Liver (tissue), 3 donors: Measurements from ENCODE around the gene CUL1.

ENCODE experiments used
- ATF3 ChIP-seq: IDR thresholded peaks from 2 replicates; pipeline ENCODE4 v1.6.1; 2016; ENCODE audit warnings: antibody characterized with exemption
- CTCF ChIP-seq: fragments of 150-350 bp; IDR thresholded peaks from 2 replicates; pipeline ENCODE4 v1.5.1; 2017; ENCODE audit warnings: improper control_type of control experiment, low read depth, low read length; ENCODE audit not compliant: missing input control
- GABPA ChIP-seq, 2 donors: IDR thresholded peaks in 1 of 2; conservative IDR thresholded peaks in 1 of 2; 2 replicates each; pipeline ENCODE4 v1.6.1; 2016; ENCODE audit warnings: antibody characterized with exemption in 2 of 2, mild to moderate bottlenecking in 1 of 2, moderate library complexity in 1 of 2
- JUND ChIP-seq, 2 donors: IDR thresholded peaks; 2 replicates each; pipeline ENCODE4 v1.6.1; 2016; ENCODE audit warnings: antibody characterized with exemption in 2 of 2
- MAX ChIP-seq: IDR thresholded peaks from 2 replicates; pipeline ENCODE4 v1.6.1; 2016; ENCODE audit warnings: antibody characterized with exemption
- NR2F2 ChIP-seq: IDR thresholded peaks from 2 replicates; pipeline ENCODE4 v1.6.1; 2016; ENCODE audit warnings: antibody characterized with exemption
- RAD21 ChIP-seq, 2 donors: IDR thresholded peaks; 2 replicates each; pipeline ENCODE4 v1.6.1; 2016; ENCODE audit warnings: antibody characterized with exemption in 2 of 2, mild to moderate bottlenecking in 2 of 2
- REST ChIP-seq: IDR thresholded peaks from 2 replicates; pipeline ENCODE4 v1.6.1; 2016; ENCODE audit warnings: antibody characterized with exemption, mild to moderate bottlenecking
- RXRA ChIP-seq, 2 donors: IDR thresholded peaks; 2 replicates each; pipeline ENCODE4 v1.6.1; 2017 to 2018; ENCODE audit warnings: antibody characterized with exemption in 2 of 2, mild to moderate bottlenecking in 1 of 2
- SP1 ChIP-seq: IDR thresholded peaks from 2 replicates; pipeline ENCODE4 v1.6.1; 2018; ENCODE audit warnings: antibody characterized with exemption, mild to moderate bottlenecking
- TAF1 ChIP-seq: conservative IDR thresholded peaks from 2 replicates; pipeline ENCODE4 v1.6.1; 2016; ENCODE audit warnings: antibody characterized with exemption, mild to moderate bottlenecking
- YY1 ChIP-seq: IDR thresholded peaks from 2 replicates; pipeline ENCODE4 v1.6.1; 2016; ENCODE audit warnings: antibody characterized with exemption, mild to moderate bottlenecking
- ZBTB33 ChIP-seq: IDR thresholded peaks from 2 replicates; pipeline ENCODE4 v1.6.1; 2016; ENCODE audit warnings: antibody characterized with exemption
- donor health status: healthy.
- donor health status: healthy.

GRCh38 chr7:148676291-148676690, 22.4 kb upstream of the CUL1 start:
- no peak for TF ChIP-seq CTCF
- no peak for TF ChIP-seq GABPA (IDR thresholded peaks at IDR 0.05 in 1 of 2, conservative IDR thresholded peaks at IDR 0.05 in 1 of 2)
- no peak for TF ChIP-seq YY1
- no peak for TF ChIP-seq REST
- no peak for TF ChIP-seq MAX
- TF ChIP-seq RAD21 (IDR thresholded peaks at IDR 0.05): no peak
- TF ChIP-seq JUND (IDR thresholded peaks at IDR 0.05): no peak
- no peak for TF ChIP-seq SP1
- no peak for TF ChIP-seq NR2F2
- TF ChIP-seq TAF1: no peak
- TF ChIP-seq ZBTB33: no peak
- no peak for TF ChIP-seq ATF3
- TF ChIP-seq RXRA (IDR thresholded peaks at IDR 0.05): no peak
